ENCODE data around the gene CNTN1.

CNTN1 gene

DNA sequence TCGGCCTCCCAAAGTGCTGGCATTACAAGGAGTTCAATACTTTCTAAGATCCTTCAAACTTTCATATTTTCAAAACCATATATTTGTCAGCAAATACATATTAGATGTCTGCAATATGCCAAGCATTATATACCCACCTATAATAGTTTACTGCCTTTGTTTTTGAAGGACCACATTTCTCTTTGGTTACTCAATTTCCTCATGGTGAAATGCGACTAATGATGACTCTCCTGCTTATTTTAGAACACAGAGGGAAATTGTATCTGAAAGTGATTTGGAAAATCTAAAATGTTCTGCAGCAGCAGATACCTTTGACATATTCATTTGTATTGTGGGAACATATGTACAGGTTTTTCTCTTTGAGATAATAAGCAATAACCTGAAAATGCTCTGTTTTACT is 2.7 kb upstream of the CNTN1 start:
- in situ Hi-C loops (cut with MboI; ENCODE audit: low sequenced_read_pairs, unreplicated experiment), result no loop called here
- no peak for DNase-seq (ENCODE audit: low spot score)
- TF ChIP-seq, protein P1, sequence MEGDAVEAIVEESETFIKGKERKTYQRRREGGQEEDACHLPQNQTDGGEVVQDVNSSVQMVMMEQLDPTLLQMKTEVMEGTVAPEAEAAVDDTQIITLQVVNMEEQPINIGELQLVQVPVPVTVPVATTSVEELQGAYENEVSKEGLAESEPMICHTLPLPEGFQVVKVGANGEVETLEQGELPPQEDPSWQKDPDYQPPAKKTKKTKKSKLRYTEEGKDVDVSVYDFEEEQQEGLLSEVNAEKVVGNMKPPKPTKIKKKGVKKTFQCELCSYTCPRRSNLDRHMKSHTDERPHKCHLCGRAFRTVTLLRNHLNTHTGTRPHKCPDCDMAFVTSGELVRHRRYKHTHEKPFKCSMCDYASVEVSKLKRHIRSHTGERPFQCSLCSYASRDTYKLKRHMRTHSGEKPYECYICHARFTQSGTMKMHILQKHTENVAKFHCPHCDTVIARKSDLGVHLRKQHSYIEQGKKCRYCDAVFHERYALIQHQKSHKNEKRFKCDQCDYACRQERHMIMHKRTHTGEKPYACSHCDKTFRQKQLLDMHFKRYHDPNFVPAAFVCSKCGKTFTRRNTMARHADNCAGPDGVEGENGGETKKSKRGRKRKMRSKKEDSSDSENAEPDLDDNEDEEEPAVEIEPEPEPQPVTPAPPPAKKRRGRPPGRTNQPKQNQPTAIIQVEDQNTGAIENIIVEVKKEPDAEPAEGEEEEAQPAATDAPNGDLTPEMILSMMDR (IDR thresholded peaks at IDR 0.05; ENCODE audit: borderline replicate concordance, control extremely low read depth, extremely low read depth, insufficient read depth, missing control alignments), result no peak

DNA sequence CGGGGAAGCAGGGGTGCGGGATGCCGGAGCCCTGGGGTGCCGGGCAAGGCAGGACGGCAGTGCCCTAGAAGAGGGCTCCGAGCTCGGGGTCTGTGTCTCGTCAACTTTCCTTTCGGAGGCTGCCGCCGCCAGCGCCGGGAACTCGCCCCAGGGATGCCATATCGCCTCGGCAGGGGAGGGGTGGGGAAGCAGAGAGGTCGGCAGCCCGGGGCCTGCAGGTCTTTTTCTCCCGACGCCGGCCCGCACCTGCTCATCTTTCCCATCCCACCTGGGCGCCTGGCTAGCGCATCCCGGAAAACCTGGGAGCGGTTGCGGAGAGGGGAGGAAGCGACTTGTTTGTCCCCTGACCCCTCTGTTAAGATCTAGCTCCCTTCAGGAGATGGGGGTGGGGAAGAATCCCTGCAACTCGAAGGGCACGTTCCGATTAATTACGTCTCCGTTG is 547 bp downstream of the CNTN1 start:
- peak; percentile 33 for DNase-seq (ENCODE audit: low spot score)
- TF ChIP-seq, protein P1 (IDR thresholded peaks at IDR 0.05; ENCODE audit: borderline replicate concordance, control extremely low read depth, extremely low read depth, insufficient read depth, missing control alignments), result no peak
- in situ Hi-C loops (cut with MboI; ENCODE audit: low sequenced_read_pairs, unreplicated experiment), result no loop called here

DNA sequence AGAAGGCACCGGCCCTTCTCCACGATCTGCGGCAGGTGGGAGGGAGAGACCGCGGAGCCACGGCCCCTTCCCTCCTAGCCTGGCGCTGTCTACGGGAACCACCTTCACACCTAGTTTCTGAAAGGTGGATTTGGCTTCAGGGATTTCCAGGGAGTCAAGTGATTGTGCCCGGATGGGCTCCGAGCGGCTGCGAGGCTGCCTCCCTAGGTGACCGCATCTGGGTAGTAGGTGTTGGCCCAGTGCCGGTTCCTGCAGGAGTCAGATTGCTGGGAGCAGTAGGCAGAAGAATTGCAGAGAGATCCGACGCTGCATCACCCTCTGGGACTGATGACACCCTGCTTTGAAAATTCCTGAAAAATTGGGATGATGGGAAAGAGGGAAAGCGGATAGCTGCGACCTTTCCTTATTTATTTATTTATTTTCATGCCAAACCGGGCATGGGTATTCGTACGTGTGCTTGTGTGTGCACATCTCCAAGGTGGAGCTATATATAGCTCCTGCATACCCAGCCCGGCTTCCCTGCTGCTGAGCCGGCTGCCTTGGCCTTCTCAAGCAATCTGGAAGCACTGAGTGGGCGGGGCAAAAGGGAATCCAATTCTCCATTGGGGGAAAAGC is 1.1 kb downstream of the CNTN1 start:
- TF ChIP-seq, protein P1 (IDR thresholded peaks at IDR 0.05; ENCODE audit: borderline replicate concordance, control extremely low read depth, extremely low read depth, insufficient read depth, missing control alignments), result no peak
- in situ Hi-C loops (cut with MboI; ENCODE audit: low sequenced_read_pairs, unreplicated experiment), result no loop called here
- DNase-seq (ENCODE audit: low spot score), result no peak

DNA sequence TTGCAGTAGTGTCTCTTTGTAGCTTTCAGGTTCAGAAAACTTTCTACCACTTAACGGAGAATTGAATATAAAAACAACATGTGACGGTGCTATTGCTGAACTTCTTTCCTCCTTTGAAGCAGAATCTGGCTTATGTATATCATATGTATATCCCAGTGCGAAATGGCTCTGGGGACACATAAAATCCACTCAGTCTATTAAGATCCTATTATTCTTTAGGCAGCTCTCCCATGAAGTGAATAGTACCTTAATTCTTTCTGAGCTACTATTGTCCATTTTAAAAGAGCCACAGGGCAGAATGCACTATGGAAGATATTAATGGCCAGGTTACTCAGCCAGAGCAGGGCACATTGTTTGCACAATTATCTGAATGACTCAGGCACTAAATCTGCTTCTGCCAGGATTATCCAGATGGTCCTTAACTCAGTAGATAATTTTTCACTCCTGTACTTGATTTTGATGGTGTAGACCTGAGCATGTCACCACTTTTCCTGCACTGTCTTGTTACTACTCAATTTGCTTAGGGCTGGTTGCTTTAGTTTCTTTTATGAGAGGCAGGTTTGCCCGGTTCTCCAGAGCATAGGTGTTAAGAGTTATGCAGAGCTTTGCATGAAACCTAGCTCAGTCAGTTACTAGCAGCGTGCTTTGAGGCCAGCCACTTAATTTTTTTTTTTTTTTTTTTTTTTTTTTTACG is 5.5 kb downstream of the CNTN1 start:
- TF ChIP-seq, protein P1 (IDR thresholded peaks at IDR 0.05; ENCODE audit: borderline replicate concordance, control extremely low read depth, extremely low read depth, insufficient read depth, missing control alignments), result no peak
- no peak for DNase-seq (ENCODE audit: low spot score)
- in situ Hi-C loops (cut with MboI; ENCODE audit: low sequenced_read_pairs, unreplicated experiment), result no loop called here

DNA sequence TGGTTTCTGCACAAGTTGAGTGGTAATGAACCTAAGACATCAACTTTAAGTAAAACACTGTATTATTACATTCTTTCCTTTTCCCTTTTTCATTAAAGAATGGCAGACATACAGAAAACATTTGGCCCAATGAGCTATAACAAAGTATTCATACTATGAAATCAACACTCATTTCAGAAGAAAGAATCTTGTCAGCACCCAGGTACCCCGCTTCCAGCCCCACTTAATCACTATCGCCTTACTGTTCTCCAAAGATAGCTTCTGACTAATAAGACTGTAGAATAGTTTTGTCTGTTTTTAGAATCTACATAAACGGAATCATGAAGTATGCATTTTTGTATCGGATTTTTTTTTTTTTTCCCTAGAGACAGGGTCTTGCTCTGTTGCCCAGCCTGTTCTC is 9.5 kb downstream of the CNTN1 start:
- in situ Hi-C loops (cut with MboI; ENCODE audit: low sequenced_read_pairs, unreplicated experiment), result no loop called here
- TF ChIP-seq, protein P1 (IDR thresholded peaks at IDR 0.05; ENCODE audit: borderline replicate concordance, control extremely low read depth, extremely low read depth, insufficient read depth, missing control alignments), result no peak
- DNase-seq (ENCODE audit: low spot score), result no peak

DNA sequence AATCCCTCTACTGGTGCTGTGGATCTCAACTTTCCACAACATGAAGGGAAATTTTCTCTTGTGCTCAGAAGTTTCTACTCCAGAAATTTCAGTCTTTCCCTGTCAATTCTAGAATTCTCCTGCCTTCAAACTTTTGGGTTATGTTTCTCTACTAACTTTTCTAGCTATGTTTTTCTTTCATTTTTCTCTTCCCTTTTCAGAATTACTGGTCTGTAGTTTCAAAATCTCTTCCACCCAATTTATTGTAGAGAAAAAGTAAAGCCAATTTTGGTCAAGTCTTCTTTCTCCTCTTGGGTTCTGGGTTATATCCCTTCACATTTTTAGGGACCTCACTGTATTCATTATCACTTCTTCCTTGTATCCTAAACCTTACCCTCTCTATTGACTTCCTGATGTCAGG is 18.9 kb downstream of the CNTN1 start:
- in situ Hi-C loops (cut with MboI; ENCODE audit: low sequenced_read_pairs, unreplicated experiment), result no loop called here
- no peak for DNase-seq (ENCODE audit: low spot score)
- TF ChIP-seq, protein P1 (IDR thresholded peaks at IDR 0.05; ENCODE audit: borderline replicate concordance, control extremely low read depth, extremely low read depth, insufficient read depth, missing control alignments), result no peak

Data from GM13976 (cell line).